Mesothelial cell of epicardium (in vitro differentiated cells): ENCODE results near the gene ZNF451. TPM values are rescaled to one million over a fixed set of nuclear protein-coding genes. Genes with fewer than 3 reads are reported as not detected.
A peak's percentile ranks its signal among the peaks of the same experiment; 100 is the strongest.
"Not testable (repeated sequence)": the region's sequence is repeated elsewhere in the genome, so short reads cannot be mapped to it uniquely, and the experiment has no call there.

Source experiments
- DNase-seq, 2 experiments: peaks; one replicate each; pipeline ENCODE4 v3.0.0; 2021; ENCODE audit warnings: low spot score in 2 of 2; ENCODE audit not compliant: unreplicated experiment in 2 of 2
- H3K27ac Mint-ChIP-seq: 2 replicates; pipeline ENCODE4 v1.8.0; 2021; ENCODE audit warnings: mixed read lengths
- H3K27me3 Mint-ChIP-seq: 2 replicates; pipeline ENCODE4 v1.8.0; 2021; ENCODE audit warnings: low read depth, mixed read lengths
- H3K36me3 Mint-ChIP-seq: 2 replicates; pipeline ENCODE4 v1.8.0; 2021; ENCODE audit warnings: mixed read lengths
- H3K4me1 Mint-ChIP-seq: 2 replicates; pipeline ENCODE4 v1.8.0; 2021; ENCODE audit warnings: mixed read lengths
- H3K4me3 Mint-ChIP-seq: 2 replicates; pipeline ENCODE4 v1.8.0; 2021; ENCODE audit warnings: mild to moderate bottlenecking, moderate library complexity, mixed read lengths
- H3K9me3 Mint-ChIP-seq: 2 replicates; pipeline ENCODE4 v1.8.0; 2021; ENCODE audit warnings: mixed read lengths
- total RNA-seq: library from RNA; stranded (reverse); gene quantifications from 3 replicates; pipeline ENCODE4 v1.2.1, GENCODE V29; 2021
- TF ChIP-seq, protein P1 (sequence below): fragments of 200-600 bp; sonication (generic); IDR thresholded peaks from one replicate; pipeline ENCODE4 v1.5.0; 2021; ENCODE audit warnings: antibody characterized with exemption; ENCODE audit not compliant: unreplicated experiment

ZNF451 gene, protein sequence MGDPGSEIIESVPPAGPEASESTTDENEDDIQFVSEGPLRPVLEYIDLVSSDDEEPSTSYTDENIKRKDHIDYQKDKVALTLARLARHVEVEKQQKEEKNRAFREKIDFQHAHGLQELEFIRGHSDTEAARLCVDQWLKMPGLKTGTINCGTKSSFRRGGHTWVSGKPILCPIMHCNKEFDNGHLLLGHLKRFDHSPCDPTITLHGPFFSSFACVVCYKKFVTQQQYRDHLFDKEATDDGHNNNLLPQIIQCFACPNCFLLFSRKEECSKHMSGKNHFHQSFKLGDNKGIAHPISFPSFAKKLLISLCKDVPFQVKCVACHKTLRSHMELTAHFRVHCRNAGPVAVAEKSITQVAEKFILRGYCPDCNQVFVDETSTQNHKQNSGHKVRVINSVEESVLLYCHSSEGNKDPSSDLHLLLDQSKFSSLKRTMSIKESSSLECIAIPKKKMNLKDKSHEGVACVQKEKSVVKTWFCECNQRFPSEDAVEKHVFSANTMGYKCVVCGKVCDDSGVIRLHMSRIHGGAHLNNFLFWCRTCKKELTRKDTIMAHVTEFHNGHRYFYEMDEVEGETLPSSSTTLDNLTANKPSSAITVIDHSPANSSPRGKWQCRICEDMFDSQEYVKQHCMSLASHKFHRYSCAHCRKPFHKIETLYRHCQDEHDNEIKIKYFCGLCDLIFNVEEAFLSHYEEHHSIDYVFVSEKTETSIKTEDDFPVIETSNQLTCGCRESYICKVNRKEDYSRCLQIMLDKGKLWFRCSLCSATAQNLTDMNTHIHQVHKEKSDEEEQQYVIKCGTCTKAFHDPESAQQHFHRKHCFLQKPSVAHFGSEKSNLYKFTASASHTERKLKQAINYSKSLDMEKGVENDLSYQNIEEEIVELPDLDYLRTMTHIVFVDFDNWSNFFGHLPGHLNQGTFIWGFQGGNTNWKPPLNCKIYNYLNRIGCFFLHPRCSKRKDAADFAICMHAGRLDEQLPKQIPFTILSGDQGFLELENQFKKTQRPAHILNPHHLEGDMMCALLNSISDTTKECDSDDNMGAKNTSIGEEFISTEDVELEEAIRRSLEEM
- 79.9 to 93.8 TPM (median 87.2 TPM) in 3 replicates for total RNA-seq

DNA sequence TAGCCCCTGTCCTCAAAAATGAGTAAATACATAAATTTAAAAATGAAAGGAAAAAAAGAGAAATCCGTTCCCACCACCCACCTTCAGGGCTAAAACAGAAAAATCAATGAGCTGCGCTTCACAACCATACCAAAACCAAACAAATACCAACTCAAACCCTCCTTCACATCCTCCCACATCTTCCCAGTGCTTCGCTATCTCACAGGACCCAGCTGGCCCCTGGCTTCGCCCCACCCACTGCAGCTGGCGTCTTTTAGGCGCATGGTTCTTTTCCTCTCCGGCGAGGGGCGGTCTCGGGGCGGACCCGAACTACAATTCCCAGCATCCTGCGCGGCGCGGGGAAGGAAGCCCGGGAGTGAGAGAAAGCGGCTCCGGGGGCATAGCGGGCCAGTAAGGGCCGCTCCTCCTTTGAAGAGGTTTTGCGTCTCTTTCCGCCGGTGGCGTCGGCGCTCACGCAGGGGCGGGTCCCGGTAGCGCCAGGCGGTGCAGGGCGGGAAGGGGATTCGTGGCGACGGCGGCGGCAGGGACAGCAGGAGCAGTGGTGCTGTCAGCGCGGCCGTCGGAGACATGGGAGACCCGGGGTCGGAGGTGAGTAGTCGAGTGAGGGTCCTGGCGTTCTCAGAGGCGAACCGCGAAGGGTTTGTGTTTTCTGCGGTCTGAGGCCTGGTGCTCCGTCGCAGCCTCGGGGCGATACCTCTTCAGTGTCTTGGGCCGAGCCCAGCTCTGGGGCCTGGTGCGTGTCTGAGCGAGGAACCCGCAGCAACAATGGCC, at the start of gene ZNF451:
Gene ZNF451 (plus strand): TSS at position 502 of the 771 bp plus-strand sequence. CDS start 66 bp downstream, at position 568.
- no peaks in the 10 kb centered on the region for H3K27me3 Mint-ChIP-seq
- H3K36me3 Mint-ChIP-seq: peaks cover 13% of the 10 kb centered on the region
- peak; percentile 89 to 97 for DNase-seq
- peak within 1 kb of the TSS; percentile 91 for H3K27ac Mint-ChIP-seq
- H3K4me1 Mint-ChIP-seq: peaks cover 38% of the 10 kb centered on the region
- TF ChIP-seq, protein P1, sequence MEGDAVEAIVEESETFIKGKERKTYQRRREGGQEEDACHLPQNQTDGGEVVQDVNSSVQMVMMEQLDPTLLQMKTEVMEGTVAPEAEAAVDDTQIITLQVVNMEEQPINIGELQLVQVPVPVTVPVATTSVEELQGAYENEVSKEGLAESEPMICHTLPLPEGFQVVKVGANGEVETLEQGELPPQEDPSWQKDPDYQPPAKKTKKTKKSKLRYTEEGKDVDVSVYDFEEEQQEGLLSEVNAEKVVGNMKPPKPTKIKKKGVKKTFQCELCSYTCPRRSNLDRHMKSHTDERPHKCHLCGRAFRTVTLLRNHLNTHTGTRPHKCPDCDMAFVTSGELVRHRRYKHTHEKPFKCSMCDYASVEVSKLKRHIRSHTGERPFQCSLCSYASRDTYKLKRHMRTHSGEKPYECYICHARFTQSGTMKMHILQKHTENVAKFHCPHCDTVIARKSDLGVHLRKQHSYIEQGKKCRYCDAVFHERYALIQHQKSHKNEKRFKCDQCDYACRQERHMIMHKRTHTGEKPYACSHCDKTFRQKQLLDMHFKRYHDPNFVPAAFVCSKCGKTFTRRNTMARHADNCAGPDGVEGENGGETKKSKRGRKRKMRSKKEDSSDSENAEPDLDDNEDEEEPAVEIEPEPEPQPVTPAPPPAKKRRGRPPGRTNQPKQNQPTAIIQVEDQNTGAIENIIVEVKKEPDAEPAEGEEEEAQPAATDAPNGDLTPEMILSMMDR: no peak
- H3K9me3 Mint-ChIP-seq: no peaks in the 10 kb centered on the region
- peak within 1 kb of the TSS; percentile 64 for H3K4me3 Mint-ChIP-seq

DNA sequence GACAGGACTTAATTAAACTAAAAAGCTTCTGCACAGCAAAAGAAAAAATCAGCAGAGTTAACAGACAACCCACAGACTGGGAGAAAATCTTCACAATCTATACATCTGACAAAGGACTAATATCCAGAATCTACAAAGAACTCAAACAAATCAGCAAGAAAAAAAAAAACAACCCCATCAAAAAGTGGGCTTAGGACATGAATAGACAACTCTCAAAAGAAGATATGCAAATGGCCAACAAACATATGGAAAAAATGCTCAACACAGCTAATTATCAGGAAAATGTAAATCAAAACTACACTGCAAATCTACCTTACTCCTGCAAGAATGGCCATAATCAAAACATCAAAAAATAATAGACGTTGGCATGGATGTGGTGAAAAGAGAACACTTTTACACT, 45.9 kb upstream of the ZNF451 start:
- H3K9me3 Mint-ChIP-seq: peaks cover 12% of the 10 kb centered on the region
- not testable (repeated sequence) for H3K27ac Mint-ChIP-seq, H3K27me3 Mint-ChIP-seq, H3K4me3 Mint-ChIP-seq, H3K36me3 Mint-ChIP-seq, DNase-seq
- H3K4me1 Mint-ChIP-seq: peaks cover 18% of the 10 kb centered on the region

DNA sequence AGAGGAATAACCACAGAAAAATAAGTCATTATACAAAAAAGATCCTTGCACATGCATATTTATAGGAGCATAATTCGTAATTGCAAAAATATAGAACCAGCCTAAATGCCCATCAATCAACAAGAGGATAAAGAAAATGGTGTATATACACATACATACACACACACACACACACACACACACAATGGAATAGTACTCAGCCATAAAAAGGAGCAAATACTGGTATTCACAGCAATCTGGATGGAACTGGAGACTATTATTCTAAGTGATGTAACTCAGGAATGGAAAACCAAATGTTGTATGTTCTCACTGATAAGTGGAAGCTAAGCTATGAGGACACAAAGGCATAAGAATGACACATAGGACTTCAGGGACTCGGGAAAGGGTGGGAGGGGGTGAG, 45.4 kb upstream of the ZNF451 start:
- DNase-seq: no peak
- Mint-ChIP-seq H3K9me3 (peaks cover 12% of the 10 kb centered on the region), H3K36me3 (peaks cover 6% of the 10 kb centered on the region), H3K27me3 (peaks cover 4% of the 10 kb centered on the region), H3K27ac (no peak overlapping the region), H3K4me3 (no peak overlapping the region), H3K4me1 (peaks cover 22% of the 10 kb centered on the region)
- TF ChIP-seq, protein P1: no peak

DNA sequence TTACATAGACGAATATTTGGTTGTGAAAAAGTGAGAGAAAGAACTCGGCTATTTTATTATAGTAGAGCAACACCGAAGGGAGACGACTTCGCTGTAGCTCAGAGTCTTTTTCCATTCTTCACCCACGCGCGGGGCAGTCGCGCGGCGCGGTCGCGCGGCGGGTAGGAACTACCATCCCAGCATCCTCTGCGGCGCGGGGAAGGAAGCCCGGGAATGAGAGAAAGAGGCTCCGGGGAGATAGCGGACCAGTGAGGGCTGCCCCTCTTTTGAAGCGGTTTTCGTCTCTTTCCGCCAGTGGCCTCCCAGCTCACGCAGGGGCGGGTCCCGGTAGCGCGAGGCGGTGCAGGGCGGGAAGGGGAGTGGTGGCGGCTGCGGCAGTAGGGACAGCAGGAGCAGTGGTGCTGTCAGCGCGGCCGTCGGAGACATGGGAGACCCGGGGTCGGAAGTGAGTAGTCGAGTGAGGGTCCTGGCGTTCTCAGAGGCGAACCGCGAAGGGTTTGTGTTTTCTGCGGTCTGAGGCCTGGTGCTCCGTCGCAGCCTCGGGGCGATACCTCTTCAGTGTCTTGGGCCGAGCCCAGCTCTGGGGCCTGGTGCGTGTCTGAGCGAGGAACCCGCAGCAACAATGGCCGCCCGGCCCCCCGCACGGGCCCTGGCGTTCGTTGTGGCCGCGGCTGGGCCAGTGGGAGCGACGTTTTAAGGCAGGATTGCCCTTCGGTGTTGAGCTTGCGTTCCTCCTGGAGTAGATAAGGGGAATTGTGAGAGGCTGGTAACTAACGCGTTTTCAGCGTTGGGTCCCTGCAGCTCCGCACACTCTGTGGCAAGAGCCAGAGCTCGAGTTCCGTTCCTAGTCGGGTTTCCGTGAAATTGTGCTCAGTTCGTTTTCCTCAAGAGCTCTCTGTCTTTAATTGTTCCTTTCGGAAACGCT, 43.4 kb upstream of the ZNF451 start, which contains the start of gene KIAA1586:
Gene KIAA1586 (plus strand): TSS at position 362 of the 925 bp plus-strand sequence. CDS start 63 bp downstream, at position 425.
- Mint-ChIP-seq H3K9me3 (peaks cover 12% of the 10 kb centered on the region), H3K36me3 (peaks cover 20% of the 10 kb centered on the region), H3K27ac (peak within 1 kb of the TSS; percentile 98), H3K4me1 (peaks cover 24% of the 10 kb centered on the region), H3K4me3 (peak within 1 kb of the TSS; percentile 93)
- not testable (repeated sequence) for H3K27me3 Mint-ChIP-seq
- peak; percentile 67 to 84 for DNase-seq

DNA sequence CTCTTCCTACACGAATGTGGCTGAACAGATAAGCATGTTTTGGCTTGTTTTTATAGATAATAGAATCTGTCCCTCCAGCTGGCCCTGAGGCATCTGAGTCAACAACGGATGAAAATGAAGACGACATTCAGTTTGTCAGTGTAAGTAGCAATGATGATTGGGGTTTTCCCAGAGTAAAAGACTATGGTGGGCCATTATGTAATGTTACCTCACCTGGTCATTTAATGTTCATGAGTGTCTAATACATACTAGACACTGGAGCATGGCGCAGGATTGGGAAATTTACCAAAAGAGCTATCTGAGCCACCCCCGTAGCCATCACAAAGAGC, 42.8 kb upstream of the ZNF451 start:
- Mint-ChIP-seq H3K9me3 (peaks cover 12% of the 10 kb centered on the region), H3K36me3 (peaks cover 22% of the 10 kb centered on the region), H3K4me1 (peaks cover 24% of the 10 kb centered on the region)
- DNase-seq, H3K27me3 Mint-ChIP-seq, H3K27ac Mint-ChIP-seq, H3K4me3 Mint-ChIP-seq: not testable (repeated sequence)

DNA sequence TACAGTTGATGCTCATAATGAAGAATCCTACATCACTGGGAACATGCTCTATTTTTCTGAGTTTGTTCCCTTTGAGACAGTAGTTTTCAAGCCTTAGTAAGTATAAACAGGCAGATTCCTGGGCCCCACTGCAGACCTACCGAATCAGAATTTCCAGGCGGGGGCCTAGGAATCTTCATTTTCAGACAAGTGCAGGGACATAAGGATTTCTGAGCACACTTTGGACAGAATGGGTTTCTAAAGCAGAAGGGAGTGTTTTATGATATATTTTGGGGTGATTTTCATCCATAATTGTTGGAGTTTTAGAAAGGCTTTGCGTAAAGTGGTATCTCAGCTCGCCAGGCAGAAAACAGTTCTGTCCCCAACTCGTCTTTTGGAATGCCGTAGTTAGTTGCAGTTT, 42.1 kb upstream of the ZNF451 start:
- H3K27me3 Mint-ChIP-seq, DNase-seq: not testable (repeated sequence)
- peaks cover 12% of the 10 kb centered on the region for H3K9me3 Mint-ChIP-seq
- H3K4me3 Mint-ChIP-seq: peak overlapping the region; percentile 55
- H3K4me1 Mint-ChIP-seq: peaks cover 24% of the 10 kb centered on the region
- H3K27ac Mint-ChIP-seq: peak overlapping the region; percentile 84
- H3K36me3 Mint-ChIP-seq: peaks cover 25% of the 10 kb centered on the region
